GM10266 (cell line): ENCODE results near the gene TMEM9B.

ENCODE experiments used
- DNase-seq: peaks from one replicate; pipeline ENCODE4 v3.0.0; 2012; ENCODE audit errors: extremely low spot score
- CTCF ChIP-seq: IDR thresholded peaks from 2 replicates; pipeline ENCODE4 v1.5.1; 2012; ENCODE audit warnings: mild to moderate bottlenecking, low read depth; ENCODE audit not compliant: control insufficient read depth, insufficient read depth; ENCODE audit errors: missing control alignments

The TMEM9B gene

DNA sequence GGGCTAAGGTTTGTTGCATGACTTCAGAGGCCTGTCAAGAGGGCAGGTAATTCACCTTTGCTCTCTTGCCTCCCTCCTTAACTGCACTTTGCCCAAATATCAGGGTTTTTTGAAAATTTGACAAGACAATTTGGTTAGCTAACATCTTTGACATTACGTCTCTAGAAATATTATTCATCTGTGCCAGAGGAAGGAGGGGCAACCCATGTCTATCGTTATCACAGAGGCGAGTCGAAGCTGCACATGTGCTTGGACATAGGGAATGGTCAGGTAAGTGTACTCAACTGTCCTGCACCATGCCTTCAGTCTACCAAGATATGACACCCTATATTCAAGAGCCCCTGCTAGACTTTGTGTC is 49.6 kb downstream of the TMEM9B start:
- DNase-seq: no peak
- TF ChIP-seq CTCF: no peak

DNA sequence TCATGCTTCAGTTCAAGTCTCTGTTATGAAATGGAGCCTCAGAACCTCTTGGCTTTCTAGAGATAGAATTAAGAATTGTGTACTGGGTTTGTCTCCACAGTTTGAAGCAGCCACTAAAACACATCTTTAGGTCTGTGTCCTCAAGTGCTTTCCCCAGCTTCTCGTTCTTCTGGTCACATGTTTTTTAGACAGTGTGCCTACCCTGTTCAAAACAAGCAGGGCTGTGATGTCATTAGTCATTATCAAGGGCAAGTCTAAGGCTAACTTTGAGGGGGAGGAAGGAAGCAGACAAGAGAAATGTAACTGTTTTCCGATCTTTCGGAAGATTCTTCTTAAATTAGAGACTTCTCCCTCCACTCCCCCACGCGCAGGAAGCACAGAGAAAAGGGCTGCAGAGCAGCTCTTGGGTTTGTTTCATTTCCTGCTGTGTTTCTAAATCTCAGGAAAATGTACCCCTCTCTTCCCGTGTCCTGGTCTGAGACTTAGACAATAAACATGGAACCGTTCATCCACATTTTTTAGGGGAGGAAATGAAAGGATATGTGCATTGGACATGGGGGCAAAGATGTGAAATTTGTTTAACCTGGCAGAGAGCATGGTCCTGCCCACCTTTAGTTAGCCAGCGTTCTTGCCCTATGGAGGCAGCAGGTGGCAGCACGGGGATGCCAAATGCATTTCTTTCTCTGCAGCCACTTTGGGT is 50.1 kb downstream of the TMEM9B start:
- DNase-seq: peak; percentile 42

DNA sequence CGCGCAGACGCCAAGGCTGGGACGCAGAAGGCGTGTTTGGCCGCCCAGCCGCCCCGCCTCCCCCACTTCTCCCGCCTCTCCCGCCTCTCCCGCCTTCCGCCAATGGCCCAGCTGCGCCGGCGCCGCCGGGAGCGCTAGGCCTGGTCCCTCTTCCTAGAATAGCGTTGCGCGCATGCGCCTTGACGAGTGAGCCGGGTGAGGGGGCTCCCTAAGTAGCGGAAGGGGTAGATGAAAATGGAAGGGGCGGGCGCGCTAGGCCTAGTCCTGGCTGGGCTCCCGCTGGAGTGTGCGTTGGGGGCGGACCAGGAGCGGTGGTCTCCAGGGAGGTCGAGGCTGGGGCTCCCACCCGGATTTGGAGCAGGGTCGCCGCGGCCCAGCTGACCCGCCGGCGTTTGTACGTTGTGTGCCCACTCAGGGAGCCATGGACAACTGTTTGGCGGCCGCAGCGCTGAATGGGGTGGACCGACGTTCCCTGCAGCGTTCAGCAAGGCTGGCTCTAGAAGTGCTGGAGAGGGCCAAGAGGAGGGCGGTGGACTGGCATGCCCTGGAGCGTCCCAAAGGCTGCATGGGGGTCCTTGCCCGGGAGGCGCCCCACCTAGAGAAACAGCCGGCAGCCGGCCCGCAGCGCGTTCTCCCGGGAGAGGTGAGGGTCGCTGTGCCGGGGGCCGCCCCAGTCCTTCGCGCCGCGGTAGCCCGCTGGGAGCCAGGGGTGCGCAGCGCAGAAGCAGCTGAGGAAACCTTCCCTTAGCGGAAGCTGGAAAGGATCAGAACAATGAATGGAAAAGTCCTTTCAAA is 53.0 kb downstream of the TMEM9B start, which contains the start of gene AKIP1:
Gene AKIP1, plus strand, starts transcription at position 161 of the 795 bp plus-strand sequence. Its CDS starts 261 bp downstream, at position 422.
- no peak for TF ChIP-seq CTCF
- peak; percentile 95 for DNase-seq

More for the DNA sequence above, 50.1 kb downstream of the TMEM9B start:
- peak; percentile 81 for TF ChIP-seq CTCF

- DNase-seq: no peak
- no peak for TF ChIP-seq CTCF
Measured at GRCh38 chr11:8910649-8911026, 53.6 kb downstream of the TMEM9B start.

DNA sequence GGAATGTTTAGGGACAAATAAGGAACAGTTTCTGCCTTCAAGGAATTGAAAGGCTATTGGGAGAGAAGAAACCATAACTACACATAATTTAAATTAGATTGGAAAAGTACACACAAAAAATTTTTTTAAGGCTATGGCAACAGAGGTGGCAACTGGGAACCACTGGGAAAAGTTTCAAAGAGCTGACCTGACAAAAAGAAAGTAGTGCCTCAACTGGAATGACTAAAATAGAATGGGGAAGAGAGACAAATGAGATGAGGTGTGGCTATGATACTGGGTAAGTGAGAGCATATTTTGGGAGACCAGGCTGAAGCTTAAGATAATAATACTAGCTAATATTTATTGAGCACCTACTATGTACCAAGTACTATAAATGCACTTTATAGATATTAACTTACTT is 56.1 kb downstream of the TMEM9B start:
- DNase-seq: no peak
- TF ChIP-seq CTCF: no peak

GRCh38 chr11:8907116-8907515 is 57.1 kb downstream of the TMEM9B start:
- no peak for TF ChIP-seq CTCF
- no peak for DNase-seq

GRCh38 chr11:8905528-8906165 is 58.6 kb downstream of the TMEM9B start:
- no peak for DNase-seq
- no peak for TF ChIP-seq CTCF
